Measurements from ENCODE around the gene PALM.

The PALM gene

GRCh38 chr19:755063-755462 lies 46.3 kb downstream of the PALM start:
- no peak for DNase-seq

DNA sequence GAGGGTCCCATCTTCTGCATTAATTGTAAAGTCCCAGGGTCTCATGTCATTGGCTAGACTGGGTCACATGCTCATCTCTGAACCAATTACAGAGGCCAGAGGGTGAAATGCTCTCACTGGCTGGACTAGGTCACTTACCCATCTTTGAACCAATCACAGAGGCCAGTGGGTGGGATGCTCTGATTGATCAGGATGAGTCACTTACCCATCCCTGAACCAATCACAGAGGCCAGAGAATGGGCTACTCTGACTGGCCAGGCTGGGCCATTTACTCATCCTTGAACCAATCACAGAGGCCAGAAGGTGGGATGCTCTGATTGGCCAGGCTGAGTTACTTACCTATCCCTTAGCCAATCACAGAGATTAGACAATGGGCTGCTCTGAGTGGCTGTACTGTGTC lies 47.5 kb downstream of the PALM start:
- no peak for DNase-seq

DNA sequence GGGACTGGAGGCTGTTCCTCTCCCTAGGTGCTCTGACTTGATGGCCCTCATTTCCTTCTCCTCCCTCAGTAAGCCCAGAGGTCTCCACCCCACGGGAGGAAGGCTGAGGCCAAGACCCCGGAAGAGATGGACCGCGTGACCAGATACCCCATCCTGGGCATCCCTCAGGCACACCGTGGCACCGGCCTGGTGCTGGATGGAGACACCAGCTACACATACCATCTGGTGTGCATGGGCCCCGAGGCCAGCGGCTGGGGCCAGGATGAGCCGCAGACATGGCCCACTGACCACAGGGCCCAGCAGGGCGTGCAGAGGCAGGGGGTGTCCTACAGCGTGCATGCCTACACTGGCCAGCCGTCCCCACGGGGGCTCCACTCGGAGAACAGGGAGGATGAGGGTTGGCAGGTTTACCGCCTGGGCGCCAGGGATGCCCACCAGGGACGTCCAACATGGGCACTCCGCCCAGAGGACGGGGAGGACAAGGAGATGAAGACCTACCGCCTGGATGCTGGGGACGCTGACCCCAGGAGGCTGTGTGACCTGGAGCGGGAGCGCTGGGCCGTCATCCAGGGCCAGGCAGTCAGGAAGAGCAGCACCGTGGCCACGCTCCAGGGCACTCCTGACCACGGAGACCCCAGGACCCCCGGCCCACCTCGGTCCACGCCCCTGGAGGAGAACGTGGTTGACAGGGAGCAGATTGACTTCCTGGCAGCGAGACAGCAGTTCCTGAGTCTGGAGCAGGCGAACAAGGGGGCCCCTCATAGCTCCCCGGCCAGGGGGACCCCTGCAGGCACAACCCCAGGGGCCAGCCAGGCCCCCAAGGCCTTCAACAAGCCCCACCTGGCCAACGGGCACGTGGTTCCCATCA lies 48.3 kb downstream of the PALM start:
- no peak for DNase-seq

GRCh38 chr19:757811-758668 lies 49.3 kb downstream of the PALM start:
- no peak for DNase-seq

- DNase-seq: no peak
These were observed 54.4 kb downstream of the PALM start for GRCh38 chr19:763181-763580.

GRCh38 chr19:763869-764268 lies 55.1 kb downstream of the PALM start:
- DNase-seq: no peak

DNA sequence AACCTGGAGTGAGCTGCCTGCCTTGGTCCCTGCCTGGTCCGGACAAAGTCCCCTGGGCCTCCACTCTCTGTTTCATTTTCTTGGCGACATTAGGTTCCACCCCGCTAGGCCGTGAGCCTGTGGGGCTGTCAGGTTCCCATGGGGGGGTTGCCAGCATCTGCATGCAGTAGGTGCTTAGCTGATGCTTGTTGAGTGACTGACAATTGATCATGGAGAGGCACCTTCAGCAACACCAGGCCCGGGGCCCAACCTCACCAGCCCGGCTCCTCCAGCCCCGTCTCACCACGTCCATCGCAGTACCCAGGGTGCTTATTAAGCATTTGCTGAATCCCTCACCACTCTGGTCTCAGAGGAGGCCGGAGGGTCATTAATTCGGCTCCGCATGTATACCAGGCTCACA lies 55.6 kb downstream of the PALM start:
- DNase-seq: no peak

DNA sequence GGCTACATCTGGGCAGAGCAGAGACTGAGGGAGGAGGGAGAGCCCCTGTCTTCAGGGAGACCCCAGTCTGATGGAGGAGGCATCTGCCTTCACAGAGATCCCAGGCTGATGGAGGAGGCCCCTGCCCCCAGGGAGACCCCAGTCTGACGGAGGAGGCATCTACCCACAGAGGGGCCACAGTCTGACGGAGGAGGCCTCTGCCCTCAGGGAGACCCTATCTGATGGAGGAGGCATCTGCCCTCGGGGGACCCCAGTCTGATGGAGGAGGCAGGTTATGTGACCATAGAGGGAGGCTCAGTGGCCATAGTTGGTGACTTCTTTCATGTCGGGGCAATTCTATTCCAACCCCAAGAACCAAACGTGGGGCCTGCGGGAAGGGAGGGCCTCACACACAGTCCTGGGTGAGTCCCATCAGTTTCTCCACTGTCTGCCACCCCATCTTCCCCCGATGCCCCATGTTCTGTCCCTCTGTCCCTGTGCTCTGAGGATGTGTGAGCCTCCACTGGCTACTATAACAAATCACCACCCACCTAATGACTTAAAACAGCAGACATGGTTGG lies 56.5 kb downstream of the PALM start:
- DNase-seq: no peak

DNA sequence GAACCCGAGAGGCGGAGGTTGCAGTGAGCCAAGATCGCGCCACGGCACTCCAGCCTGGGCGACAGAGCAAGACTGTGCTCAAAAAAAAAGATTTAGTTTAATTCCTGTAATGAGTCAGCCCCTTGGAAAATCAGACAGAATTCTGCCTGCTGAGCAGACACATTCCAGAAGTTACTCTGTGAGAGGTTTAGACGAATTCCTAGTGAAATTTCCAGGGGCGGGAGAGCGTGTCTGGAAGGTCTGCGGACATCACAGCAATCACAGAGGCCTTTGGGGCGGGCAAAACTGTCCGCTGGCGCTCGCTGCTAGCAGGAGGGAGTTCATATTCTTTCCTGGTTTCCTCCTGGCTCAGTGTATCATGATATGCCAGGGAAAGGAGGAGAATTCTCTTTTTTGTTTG lies 59.7 kb downstream of the PALM start:
- DNase-seq: no peak

- DNase-seq: no peak
These were observed 60.9 kb downstream of the PALM start for GRCh38 chr19:769616-770015.

DNA sequence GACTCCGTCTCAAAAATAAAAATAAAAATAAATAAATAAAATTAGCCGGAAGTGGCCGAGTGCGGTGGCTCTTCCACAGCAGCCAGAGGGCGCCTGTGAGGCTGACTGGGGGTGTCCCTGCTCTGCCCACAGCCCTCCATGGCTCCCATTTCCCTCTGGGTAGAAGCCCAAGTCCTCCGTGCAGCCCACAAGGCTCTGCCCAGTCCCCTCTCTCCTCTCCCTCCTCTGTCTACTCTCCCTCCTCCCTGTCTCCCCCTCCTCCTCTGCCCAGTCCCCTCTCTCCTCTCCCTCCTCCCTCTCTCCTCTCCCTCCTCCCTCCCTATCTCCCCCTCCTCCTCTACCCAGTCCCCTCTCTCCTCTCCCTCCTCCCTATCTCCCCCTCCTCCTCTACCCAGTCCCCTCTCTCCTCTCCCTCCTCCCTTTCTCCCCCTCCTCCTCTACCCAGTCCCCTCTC lies 62.6 kb downstream of the PALM start:
- no peak for DNase-seq

DNA sequence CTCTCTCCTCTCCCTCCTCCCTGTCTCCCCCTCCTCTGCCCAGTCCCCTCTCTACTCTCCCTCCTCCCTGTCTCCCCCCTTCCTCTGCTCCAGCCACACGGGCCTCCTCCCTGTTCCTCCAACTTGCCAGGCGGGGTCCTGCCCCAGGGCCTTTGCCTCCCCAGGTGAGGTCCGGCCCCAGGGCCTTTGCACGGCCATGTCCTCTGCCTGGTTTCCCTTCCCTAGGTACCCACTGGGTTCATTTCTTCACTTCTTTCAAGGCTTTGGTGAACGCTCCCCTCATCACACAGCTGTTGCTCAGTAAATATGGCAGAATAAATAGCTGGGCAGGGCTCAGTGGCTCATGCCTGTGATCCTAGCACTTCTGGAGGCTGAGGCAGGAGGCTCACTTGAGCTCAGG lies 63.3 kb downstream of the PALM start:
- DNase-seq: no peak

GRCh38 chr19:772730-773436 lies 64.1 kb downstream of the PALM start:
- no peak for DNase-seq

DNA sequence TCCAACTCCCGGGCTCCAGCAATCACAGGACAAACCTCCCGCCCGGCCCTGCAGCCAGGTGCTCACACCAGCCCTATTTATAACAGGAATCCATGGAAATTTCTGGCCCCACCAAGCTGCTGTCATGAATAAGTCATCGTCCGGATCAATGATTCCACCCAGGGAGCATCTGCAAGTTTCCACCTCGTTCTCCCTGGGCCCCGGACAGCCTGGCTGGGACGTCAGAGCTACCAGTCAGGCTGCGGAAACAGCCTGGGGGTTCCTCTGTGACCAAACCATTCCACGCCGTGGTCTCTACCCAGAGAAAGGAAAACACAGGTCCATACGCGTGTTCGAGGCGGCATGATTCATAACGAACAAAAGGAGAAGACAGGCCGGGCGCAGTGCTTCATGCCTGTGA lies 67.8 kb downstream of the PALM start:
- no peak for DNase-seq

DNA sequence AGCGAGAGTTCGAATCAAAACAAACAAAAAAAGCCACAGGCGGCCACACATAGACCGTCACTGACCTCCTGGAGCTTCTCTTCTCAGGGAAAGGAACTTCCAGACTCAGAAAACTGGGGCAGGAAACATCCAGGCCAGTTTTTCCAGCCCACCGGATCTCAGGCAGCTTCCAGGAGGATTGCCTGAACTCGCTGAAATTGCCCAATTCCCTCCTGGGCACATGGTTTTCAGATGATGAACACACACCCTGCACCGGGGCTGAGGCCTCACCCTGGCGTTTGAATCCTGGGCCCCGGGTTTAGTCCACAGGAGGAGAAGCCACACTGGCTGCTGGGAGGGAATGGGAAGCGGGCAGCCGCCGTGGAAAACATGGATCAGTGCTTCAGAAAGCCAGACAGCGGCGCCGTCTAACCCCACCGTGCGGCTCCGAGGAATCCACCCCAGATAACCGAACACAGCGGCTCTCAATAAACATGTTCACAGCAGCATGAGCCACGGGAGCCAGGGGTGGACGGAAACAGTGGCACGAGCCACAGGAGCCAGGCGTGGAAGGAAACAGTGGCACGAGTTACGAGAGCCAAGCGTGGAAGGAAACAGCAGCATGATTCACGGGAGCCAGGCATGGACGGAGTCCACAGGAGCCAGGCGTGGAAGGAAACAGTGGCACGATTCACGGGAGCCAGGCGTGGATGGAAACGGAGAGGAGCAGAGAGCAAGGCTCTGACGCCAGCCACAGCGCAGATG lies 70.3 kb downstream of the PALM start:
- no peak for DNase-seq

- DNase-seq: no peak
These were observed 72.2 kb downstream of the PALM start for GRCh38 chr19:780935-781334.

GRCh38 chr19:781800-782184 lies 73.1 kb downstream of the PALM start:
- no peak for DNase-seq

DNA sequence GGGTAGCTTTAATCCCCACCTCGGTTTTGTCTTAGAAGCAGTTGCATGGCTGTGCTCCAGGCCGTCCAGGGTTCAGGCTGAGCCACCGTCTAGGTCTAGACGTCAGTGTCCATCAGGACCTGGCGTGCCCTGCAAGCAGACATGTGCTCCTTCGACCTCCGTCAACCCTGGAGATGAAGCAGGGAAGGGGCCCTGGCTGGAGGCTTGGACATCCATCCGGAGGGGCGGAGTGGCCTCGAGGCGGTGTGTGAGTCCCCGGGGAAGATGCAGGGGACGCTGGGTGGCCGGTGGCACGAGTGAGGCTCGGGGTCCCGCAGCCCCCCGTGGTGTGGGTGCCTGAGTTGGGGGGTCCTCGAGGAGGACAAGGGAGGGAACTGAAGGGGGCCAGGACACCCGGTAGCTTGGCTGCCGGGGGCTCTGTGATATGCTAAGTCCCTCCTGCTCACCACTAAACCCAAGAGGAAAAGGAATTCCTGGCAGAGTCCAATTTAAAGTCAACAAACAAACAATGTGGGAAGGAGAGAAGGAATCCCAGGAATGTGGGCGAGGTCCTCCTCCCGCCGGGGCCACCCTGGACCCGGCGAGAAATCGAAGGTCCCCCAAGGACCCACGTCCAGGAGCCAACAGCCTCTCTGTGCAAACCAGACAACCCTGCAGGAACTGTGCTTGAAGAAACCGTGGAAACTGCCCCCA lies 73.6 kb downstream of the PALM start:
- DNase-seq: no peak

- DNase-seq: no peak
These were observed 74.3 kb downstream of the PALM start for GRCh38 chr19:782878-783668.

DNA sequence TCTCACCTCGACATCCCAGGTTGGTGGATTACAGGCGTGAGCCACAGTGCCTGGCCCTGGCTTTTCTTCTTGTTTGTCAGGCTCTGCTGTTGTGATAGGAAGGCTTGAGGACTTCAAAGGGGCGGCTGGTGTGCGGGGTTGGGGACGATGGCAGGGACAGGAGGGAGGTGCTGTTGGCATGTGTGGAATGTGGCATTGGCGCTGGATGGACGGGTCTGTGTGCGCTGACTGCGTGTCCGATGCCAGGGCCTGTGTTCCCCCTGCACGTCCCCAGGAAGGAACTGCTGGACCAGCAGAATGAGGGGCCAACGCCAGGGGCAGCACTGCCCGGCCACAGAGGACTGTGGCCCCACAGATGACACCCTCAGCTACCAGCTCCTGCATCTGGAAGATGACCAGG lies 75.8 kb downstream of the PALM start:
- no peak for DNase-seq

DNA sequence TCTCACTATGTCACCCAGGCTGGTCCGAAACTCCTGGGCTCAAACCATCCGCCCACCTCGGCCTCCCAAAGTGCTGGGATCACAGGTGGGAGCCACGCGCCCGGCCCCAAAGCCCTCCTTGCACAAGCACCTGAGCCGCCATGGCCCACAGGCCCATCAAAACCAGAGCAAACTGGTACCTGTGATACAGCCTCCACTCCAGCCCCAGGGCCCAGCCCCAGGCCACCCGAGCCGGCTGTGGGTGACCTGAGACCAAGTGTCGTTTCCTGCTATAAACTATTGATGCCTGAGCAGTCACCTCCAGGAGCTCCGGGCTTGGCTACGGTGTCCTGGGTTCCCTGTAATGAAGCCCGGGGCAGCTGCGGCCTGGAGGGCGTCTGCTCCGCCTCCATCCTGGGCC lies 78.8 kb downstream of the PALM start:
- DNase-seq: no peak

Measured in bone marrow (tissue), 2 donors.